Measurements from ENCODE around the gene ZNF766. TPM values are rescaled to one million over a fixed set of nuclear protein-coding genes. Genes with fewer than 3 reads are reported as not detected.

The ZNF766 gene
- polyA plus RNA-seq, 2 of the 4 experiments (the other 2 are of a cell fraction), result 11.9 to 21.9 TPM

DNA sequence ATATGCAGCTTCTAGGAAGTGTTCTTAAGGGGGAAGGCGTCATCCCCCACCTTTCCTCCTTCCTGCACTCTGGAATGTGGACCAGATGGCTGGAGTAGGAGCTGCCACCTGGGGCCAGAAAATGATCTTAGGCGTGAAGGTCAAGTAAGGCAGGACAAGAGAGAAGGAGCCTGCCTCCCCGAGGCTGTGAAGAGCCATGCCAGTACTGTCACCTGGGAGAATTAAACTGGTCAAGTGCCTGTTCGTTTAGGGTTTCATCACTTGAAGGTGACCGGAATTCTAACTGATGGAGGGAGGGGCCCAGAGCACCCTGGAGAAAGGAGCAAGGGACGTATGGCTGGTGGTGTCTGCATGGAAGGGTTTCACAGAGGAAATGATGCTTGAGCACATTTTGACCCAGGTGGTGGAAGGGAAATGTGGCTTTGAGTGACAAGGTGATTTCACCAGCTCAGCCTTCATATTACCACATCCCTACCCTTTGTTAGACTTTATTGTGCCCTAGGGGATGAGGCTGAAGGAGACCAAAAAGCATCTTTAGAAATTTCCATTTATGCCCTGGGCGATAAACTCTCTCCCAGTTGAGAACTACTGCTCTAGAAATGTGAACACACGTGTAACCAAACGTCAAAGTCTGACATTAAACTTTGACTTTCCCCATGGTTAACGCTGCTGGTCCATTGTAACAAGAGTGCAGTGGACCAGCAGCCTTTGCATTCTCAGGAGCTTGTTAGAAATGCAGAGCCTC is 42.0 kb upstream of the ZNF766 start:
- DNase-seq (ENCODE audit: low read depth in 1 of 2, low spot score in 1 of 2) (no peak), ATAC-seq (no peak), FAIRE-seq (no peak)
- H3K4me1 ChIP-seq, result no peaks in the 10 kb centered on the region
- no peak overlapping the region for H3K4me2 ChIP-seq
- CTCF ChIA-PET, result interaction anchor here (3.8 kb wide), 1 partner anchor 10 kb away, joined by 16 read pairs; no protein-coding TSS in a partner anchor
- 92% methylated on average over 10 of the region's 10 CpGs for WGBS (ENCODE audit: missing lambda C conversion rate)
- TF ChIP-seq JUNB (IDR thresholded peaks at IDR 0.05) (no peak), RARB (CRISPR knock-in tag; IDR thresholded peaks at IDR 0.05) (no peak), RCOR1 (IDR thresholded peaks at IDR 0.05; ENCODE audit: low read depth, low read length) (no peak), NR3C1 (IDR thresholded peaks at IDR 0.05) (no peak), CBX2 (IDR thresholded peaks at IDR 0.05; ENCODE audit: borderline replicate concordance, low read depth) (no peak), GATA3 (IDR thresholded peaks at IDR 0.05; ENCODE audit: borderline replicate concordance) (no peak), CHD4 (IDR thresholded peaks at IDR 0.05; ENCODE audit: borderline replicate concordance) (no peak), FOSB (CRISPR knock-in tag; IDR thresholded peaks at IDR 0.05) (no peak), NPAS2 (CRISPR knock-in tag; IDR thresholded peaks at IDR 0.05; ENCODE audit: borderline replicate concordance) (no peak), BHLHE40 (IDR thresholded peaks at IDR 0.05; ENCODE audit: low read depth, low read length) (no peak), EP300 (IDR thresholded peaks at IDR 0.05) (no peak)
- TF ChIP-seq, protein P1, sequence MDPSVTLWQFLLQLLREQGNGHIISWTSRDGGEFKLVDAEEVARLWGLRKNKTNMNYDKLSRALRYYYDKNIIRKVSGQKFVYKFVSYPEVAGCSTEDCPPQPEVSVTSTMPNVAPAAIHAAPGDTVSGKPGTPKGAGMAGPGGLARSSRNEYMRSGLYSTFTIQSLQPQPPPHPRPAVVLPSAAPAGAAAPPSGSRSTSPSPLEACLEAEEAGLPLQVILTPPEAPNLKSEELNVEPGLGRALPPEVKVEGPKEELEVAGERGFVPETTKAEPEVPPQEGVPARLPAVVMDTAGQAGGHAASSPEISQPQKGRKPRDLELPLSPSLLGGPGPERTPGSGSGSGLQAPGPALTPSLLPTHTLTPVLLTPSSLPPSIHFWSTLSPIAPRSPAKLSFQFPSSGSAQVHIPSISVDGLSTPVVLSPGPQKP (IDR thresholded peaks at IDR 0.05; ENCODE audit: low read depth, low read length), result no peak
- POLR2A ChIA-PET, result interaction anchor here (1.4 kb wide), 1 partner anchor 38 kb away, joined by 3 read pairs; the partner anchor contains the start of gene PPP2R1A
- no peak overlapping the region for H3K4me3 ChIP-seq
- H3K9me3 ChIP-seq, result peaks cover 89% of the 10 kb centered on the region
- H3K27ac ChIP-seq, result no peak overlapping the region

DNA sequence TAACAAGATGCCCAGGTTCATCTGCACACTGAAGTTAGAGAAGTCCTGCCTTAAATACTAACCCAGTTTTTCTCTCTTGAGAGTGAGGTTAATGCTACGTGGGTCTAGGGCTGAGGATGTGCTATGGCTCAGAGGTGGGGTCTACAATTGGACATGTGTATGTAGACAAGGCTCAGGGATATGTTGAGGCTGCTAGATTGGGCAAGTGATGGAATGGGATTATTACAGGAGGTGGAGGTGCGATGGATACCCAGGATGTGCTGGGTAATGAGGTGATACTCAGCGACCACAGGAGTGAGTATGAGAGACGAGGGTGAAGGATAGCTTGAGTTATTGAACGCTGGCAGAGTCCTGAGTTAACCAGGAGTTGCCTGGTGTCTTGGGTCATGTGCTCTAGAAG is 41.4 kb upstream of the ZNF766 start:
- no peak overlapping the region for H3K27ac ChIP-seq
- WGBS (ENCODE audit: missing lambda C conversion rate), result 86% methylated on average over 5 of the region's 5 CpGs
- CTCF ChIA-PET, result interaction anchor here (3.8 kb wide), 1 partner anchor 9 kb away, joined by 16 read pairs; no protein-coding TSS in a partner anchor

DNA sequence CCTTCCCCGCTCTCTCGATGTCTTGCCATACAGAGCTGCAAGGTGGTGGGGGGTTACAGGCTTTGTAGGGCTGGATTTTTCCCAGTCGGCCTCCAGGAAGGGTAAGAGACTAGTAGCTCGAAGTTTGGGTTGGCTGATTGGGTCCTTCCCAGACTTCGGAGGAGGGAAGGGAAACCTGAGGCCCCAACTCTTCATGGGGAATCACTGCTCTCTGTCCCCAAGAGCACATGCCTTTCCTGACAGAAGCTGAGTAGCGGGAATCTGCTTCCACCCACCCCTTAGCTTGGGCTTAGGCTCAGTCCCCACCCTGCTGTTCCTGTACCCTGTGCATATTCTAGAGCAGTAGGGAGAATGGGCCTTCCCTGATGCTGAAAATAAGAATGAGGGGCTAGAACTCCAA is 39.9 kb upstream of the ZNF766 start:
- ATAC-seq, result no peak; a peak in 1 of 6 replicates
- no peak overlapping the region for H3K27ac ChIP-seq
- POLR2A ChIA-PET, result no interaction called here

More for the DNA sequence above, 41.4 kb upstream of the ZNF766 start:
- no peaks in the 10 kb centered on the region for H3K4me1 ChIP-seq
- DNase-seq (ENCODE audit: low read depth in 1 of 2, low spot score in 1 of 2) (no peak), FAIRE-seq (no peak), ATAC-seq (no peak)
- no peak overlapping the region for H3K4me3 ChIP-seq
- POLR2A ChIA-PET, result interaction anchor here (0.6 to 1.4 kb wide), 2 partner anchors 34 to 38 kb away, joined by 3 to 5 read pairs; partner anchors contain the start of gene PPP2R1A
- H3K4me2 ChIP-seq, result no peak overlapping the region
- TF ChIP-seq POLR2A (IDR thresholded peaks at IDR 0.05; ENCODE audit: low read length) (no peak), KDM5A (IDR thresholded peaks at IDR 0.05) (no peak), POLR2AphosphoS2 (conservative IDR thresholded peaks at IDR 0.05; ENCODE audit: low read length) (no peak), CHD2 (IDR thresholded peaks at IDR 0.05; ENCODE audit: low read length, partially characterized antibody) (no peak), SMC3 (IDR thresholded peaks at IDR 0.05) (no peak), MAZ (IDR thresholded peaks at IDR 0.05; ENCODE audit: borderline replicate concordance, low read depth, low read length) (no peak), TFCP2L1 (CRISPR knock-in tag; IDR thresholded peaks at IDR 0.05) (no peak), RFX5 (IDR thresholded peaks at IDR 0.05) (no peak), HOXA7 (CRISPR knock-in tag; IDR thresholded peaks at IDR 0.05) (no peak), NFE2L2 (conservative IDR thresholded peaks at IDR 0.05; ENCODE audit: low read length) (no peak), RARB (CRISPR knock-in tag; IDR thresholded peaks at IDR 0.05) (no peak), HDAC2 (IDR thresholded peaks at IDR 0.05) (no peak)
- TF ChIP-seq, protein P2, sequence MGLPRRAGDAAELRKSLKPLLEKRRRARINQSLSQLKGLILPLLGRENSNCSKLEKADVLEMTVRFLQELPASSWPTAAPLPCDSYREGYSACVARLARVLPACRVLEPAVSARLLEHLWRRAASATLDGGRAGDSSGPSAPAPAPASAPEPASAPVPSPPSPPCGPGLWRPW (IDR thresholded peaks at IDR 0.05), result no peak
- peaks cover 89% of the 10 kb centered on the region for H3K9me3 ChIP-seq

More for the DNA sequence above, 39.9 kb upstream of the ZNF766 start:
- Histone ChIP-seq H3K4me1 (no peaks in the 10 kb centered on the region), H3K4me2 (no peak overlapping the region), H3K9me3 (peaks cover 84% of the 10 kb centered on the region), H3K4me3 (no peak overlapping the region)
- no peak for DNase-seq (ENCODE audit: low read depth in 1 of 2, low spot score in 1 of 2)
- TF ChIP-seq EHMT2 (IDR thresholded peaks at IDR 0.05; ENCODE audit: low read depth) (no peak), BHLHE40 (IDR thresholded peaks at IDR 0.05; ENCODE audit: low read depth, low read length) (no peak), POLR2AphosphoS2 (conservative IDR thresholded peaks at IDR 0.05; ENCODE audit: low read length) (no peak), HDAC2 (IDR thresholded peaks at IDR 0.05) (no peak), CBX8 (IDR thresholded peaks at IDR 0.05) (no peak), TP53 (CRISPR knock-in tag; IDR thresholded peaks at IDR 0.05) (no peak), NFE2L2 (conservative IDR thresholded peaks at IDR 0.05; ENCODE audit: low read length) (no peak)
- TF ChIP-seq, protein P3, sequence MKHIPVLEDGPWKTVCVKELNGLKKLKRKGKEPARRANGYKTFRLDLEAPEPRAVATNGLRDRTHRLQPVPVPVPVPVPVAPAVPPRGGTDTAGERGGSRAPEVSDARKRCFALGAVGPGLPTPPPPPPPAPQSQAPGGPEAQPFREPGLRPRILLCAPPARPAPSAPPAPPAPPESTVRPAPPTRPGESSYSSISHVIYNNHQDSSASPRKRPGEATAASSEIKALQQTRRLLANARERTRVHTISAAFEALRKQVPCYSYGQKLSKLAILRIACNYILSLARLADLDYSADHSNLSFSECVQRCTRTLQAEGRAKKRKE (CRISPR knock-in tag; IDR thresholded peaks at IDR 0.05; ENCODE audit: low read depth), result no peak
- TF ChIP-seq, protein P4, sequence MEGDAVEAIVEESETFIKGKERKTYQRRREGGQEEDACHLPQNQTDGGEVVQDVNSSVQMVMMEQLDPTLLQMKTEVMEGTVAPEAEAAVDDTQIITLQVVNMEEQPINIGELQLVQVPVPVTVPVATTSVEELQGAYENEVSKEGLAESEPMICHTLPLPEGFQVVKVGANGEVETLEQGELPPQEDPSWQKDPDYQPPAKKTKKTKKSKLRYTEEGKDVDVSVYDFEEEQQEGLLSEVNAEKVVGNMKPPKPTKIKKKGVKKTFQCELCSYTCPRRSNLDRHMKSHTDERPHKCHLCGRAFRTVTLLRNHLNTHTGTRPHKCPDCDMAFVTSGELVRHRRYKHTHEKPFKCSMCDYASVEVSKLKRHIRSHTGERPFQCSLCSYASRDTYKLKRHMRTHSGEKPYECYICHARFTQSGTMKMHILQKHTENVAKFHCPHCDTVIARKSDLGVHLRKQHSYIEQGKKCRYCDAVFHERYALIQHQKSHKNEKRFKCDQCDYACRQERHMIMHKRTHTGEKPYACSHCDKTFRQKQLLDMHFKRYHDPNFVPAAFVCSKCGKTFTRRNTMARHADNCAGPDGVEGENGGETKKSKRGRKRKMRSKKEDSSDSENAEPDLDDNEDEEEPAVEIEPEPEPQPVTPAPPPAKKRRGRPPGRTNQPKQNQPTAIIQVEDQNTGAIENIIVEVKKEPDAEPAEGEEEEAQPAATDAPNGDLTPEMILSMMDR (IDR thresholded peaks at IDR 0.05), result no peak
- WGBS (ENCODE audit: missing lambda C conversion rate), result 84% methylated on average over 6 of the region's 6 CpGs
- FAIRE-seq, result no peak
- CTCF ChIA-PET, result interaction anchor here (1.2 to 3.8 kb wide), 3 partner anchors 8 to 37 kb away, joined by 3 to 16 read pairs (median 3); no protein-coding TSS in a partner anchor
